Activated CD4-positive, alpha-beta T cell treated with anti-CD3 and anti-CD28 coated beads for 24 hours (primary cell): Measurements from ENCODE around the gene RNF166.

Source experiments
- DNase-seq, 2 donors: peaks; one replicate each; pipeline ENCODE4 v3.0.0-alpha.2; 2020; ENCODE audit warnings: low read depth in 2 of 2

The RNF166 gene

DNA sequence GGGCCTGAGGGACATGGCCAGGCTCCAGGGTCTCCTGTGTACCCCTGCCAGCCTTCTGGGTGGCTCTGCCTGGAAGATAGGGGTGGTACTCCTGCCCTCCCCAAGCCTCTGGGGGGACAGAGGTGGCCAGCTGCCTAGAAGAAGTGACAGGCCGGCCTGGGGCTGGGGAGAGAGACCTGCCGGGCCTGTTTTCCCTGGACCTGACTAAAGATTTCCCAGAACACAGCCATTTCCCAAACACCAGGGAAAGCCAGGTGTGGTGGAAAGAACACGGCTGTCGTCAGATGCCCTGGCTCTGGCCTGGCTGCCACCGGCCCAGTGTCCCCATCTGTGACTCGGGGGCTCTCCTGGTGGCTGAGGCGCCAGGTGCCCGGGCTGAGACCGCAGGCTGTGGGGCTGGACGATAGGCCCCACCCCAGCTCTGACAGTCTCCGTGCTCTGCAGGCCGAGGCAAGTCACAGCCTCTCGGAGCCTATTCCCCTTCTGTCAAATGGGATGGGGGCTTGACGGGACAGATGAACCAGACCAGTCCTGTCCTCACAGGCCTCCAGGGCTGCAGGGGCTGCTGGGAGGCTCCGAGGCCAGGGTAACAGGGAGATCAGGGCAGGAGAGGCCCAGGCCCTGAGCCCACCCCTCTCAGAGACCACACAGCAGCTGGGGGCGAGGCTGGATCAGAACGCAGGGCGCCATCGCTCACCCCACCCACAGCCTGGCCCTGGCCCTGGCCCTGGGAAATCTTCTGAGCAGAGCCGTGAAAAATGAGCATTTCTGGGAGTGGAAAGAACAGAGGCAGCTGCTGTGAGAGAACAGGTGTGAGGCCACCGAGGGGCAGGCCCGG lies 33.1 kb upstream of the RNF166 start:
- no peak for DNase-seq

DNA sequence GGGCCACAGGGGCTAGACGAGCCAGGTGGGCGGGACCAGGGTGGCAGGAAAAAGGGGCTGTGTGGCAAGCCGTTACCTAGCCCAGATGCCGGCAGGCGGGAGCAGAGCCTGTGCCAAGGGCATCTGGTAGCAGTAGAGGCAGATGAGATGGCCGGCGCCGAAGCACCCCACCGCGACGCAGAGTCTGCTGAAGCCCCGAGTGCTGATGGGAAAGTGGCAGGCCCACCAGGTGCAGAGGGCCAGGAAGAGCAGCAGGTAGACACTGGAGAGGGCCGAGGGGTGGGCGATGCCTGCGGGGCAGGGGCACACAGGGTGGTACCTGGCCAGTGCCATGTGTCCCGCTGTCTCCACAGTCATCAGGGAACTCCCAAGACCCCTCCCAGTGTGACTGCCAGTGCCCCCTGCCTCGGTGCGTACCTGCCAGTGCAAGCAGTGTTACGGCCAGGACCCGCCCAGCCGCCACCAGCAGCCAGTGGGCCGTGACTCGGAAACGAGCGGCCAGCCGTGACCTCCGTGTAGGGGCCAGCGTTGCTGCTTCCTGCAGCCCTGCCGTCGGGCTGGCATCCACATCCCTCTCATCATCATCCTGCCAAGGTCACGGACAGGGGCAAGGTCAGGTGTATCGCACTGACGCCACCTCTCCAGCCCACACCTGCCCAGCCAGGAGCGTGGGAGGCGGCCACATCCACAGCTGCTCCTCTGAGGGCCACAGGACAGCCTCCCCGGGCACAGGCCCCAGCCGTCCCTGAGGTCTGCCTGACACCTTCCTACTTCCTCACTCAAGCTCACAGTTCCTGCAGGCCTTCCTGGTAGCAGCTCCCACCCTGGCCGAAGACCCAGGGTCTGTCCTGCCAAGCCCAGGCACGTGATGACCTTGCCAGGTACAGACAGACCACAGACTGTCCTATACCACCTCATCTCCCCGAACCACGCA lies 32.2 kb upstream of the RNF166 start:
- no peak for DNase-seq

DNA sequence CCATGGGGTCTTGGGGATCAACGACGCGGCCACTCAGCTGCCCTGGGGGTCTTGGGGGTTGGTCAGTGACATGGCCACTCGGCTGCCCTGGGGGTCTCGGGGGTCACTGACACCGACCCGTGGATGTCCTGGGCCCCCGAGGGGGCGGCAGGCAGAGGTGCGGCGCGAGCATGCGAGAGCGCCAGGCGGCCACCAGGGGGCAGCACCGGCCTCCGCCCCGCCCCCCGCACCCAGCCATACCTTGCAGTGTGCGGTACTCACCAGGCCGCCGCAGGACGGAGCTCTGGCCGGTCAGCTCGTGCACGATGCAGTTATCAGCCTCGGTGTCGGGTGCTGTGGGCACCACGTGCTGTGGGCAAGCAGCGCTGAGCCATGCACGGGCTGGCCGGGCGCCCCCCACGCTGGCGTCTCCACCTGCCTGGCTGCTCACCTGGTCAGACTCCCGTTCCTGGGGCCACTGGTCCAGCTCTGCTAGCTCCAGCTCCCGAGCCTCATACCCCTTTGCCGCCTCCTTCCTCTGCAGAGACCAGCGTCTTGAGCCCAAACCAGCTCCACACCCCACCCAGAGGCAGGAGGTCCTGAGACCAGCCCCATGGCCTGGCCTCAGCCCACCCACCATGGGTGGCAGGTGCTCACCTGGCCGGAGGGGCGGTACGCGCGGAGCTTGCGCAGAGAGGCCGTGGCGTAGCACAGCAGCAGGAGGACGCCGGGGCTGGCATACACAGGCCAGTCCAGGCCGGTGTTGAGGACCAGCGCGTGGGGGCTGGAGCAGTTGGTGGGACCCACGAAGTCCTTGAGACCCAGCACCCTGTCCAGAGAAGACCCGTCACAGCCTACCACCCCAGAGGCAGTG lies 31.3 kb upstream of the RNF166 start:
- DNase-seq = peak; percentile 45 to 69

DNA sequence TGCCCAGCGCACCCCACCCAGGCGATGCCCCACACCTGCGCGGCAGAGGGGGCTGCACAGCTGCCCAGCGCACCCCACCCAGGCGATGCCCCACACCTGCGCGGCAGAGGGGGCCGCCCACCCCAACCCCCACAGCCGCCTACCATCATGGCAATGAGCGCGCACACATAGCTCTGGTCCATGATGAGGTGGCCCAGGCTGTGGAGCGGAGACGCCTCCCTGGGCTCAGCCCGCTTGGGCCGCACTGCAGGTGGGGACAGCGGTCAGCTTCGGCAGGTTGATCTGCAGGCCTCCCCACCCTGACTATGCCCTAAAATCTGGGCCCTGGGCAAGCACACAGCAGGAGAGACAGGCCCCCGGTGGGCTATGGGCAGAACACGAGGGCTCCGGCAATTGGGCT lies 30.3 kb upstream of the RNF166 start:
- DNase-seq = no peak

DNA sequence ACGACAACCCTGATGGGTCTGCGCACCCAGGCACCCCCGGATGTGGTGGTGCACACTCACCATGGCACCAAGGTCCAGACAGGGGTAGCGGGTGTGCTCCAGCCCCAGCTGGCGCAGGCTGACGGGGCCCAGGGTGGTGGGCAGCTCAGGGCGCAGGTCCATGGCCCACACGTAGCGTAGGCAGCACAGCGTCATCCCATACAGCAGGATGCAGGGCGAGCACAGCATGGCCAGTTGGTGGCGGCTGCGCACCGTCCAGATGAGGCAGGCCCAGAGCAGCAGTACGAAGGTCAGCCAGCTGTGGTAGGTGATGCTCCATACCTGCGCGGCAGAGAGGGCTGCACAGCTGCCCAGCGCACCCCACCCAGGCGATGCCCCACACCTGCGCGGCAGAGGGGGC lies 29.9 kb upstream of the RNF166 start:
- no peak for DNase-seq

DNA sequence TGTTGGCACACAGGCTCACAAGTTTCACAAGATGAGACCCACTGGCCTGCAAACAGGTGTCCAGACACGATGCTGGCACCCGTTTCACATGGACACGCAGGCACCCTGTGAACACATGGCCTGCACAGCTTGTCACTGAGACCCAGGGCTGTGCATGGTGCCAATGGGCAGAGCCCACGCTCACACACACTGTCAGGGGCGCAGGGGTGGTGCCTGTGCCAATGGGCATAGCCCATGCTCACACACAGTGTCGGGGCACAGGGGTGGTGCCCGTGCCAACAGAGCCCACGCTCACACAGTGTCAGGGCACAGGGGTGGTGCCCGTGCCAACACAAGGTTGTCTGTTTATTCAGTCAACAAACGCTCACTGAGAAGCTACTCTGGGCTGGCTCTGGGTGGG lies 29.4 kb upstream of the RNF166 start:
- no peak for DNase-seq

DNA sequence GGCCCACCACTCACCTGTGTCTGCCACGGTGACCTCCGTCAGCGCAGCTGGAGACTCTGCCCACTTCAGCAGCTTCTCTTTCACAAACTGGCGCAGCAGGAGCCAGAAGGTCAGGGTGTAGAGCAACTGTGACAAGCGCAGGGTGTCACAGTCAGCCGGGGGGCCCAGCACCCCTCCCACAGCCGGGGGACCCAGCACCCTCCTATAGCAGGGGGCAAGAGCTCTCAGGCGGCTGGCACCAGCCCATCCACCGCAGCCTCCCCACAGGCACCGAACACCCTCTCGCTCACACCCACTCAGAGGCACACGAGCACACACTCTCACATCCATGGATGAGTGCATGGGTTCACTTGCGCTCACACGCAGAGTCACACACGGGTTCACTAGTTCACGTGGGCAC lies 28.9 kb upstream of the RNF166 start:
- no peak for DNase-seq

DNA sequence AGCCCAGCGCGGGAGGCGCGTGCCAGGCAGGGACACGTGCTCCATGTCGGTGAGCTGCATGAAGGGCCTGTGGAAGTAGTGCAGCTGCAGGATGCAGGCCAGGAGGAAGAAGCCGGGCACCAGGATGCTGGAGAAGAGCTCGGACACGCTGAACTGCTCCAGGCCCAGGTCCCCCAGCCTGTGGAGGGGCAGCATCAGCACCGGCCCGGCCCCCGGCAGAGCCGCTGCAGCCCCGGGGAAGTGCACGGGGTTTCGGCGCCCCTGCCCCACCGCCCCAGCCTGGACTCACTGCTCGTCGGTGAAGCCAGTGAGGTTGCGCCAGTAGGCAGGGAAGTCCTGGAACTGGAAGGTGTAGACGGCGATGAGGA lies 28.1 kb upstream of the RNF166 start:
- no peak for DNase-seq

DNA sequence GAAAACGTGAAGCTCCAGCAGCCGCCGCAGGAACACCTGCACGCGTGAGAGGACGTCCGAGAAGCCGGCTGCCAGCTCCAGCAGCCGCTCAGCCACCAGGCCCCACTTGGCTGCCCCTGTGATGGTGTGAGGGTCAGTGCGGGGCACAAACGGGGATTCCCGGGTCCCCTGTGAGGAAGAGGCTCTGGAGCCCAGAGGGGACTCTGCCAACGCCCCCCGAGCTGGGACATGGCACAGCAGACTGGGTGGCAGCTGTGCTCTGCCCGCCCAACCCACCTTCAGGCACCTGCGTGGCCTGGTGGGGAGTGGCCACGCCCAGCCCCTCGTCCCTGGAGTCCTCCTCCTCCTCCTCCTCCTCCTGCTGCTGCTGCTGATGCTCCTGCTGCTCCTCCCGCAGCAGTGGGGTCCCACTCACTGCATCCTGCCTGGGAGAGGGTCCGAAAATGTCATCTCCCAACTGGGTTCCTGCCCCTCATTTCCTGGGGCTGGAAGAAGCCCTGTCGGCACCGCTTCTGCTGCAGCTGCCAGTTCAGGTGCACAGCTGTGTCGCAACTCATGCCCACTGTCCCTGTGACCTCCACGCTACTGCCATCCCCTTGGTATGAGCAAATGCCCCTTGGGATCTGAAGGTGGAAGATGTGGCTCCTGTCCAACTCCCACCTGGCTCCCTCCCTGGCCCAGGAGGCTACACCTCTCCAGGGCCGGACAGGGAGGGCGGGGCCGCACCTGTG lies 27.6 kb upstream of the RNF166 start:
- DNase-seq = no peak

DNA sequence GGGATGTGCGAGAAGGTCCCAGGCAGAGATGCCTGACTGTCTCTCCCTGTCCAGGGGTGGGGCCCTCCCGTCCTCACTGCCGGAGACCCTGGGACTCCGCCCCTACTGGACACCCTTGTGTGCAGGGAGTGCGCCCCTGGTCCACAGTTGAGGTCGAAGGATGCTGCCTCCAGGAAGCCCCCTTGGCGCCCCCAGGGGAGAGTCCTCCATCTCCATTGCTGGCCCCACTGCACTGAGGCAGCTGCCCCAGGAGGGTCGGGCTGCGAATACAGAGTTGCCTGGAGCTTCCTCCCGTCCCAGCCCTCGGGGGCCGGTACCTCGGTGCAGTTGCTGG lies 26.7 kb upstream of the RNF166 start:
- DNase-seq = no peak

DNA sequence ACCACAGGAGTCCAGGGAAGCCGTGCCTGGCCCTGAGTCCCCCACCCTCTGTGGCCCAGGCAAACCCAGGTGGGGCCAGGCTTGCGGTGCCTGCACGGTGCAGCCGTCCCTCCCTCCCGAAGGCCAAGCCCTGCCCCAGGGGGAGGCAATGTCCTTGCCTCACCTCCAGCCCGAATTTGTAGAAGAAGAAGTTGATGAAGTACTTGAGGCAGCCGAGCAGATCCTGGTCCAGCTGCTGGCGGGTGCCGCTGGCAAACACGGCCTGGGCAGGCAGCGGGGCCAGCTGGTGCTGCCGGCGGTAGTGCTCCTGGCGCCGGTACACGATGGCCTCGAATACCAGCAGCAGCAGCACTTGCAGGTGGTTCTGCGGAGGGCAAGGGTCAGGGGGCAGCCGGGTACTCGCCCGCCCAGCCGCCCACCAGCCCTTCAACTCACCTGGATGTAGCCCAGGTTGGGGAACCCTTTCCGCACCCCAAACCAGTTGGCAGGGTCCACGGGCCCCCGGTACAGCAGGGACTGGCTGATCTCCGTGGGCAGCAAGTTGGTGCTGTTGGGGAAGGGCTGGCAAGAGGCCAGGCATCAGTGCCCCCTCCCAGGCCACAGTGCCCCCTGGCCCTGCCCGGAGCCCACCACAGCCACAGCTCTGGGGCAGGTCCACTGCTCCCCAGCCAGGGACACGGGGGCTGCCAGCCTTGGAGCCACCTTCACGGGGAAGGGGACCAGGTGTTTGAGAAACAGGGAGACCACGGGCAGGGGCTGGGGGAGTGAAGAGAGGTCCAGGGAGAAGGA lies 26.2 kb upstream of the RNF166 start:
- no peak for DNase-seq

DNA sequence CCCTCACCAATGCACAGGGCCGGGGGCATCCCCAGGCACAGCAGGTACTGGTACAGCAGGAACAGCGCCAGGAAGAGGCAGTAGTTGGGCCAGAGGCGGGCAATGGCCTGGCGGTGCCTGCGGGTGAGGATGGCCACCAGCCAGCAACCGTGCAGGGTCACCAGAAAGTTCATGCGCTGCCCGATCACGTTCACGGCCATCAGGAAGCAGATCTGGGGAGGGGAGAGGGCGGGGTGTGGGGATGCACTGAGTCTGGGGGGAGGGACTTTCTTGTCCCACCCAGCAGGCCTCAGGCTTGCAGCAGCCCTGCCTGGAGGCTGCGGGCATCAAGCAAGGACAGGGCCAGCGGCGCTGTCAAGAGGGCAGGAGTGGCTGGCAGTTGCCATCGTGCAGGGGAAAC lies 25.5 kb upstream of the RNF166 start:
- DNase-seq = no peak

DNA sequence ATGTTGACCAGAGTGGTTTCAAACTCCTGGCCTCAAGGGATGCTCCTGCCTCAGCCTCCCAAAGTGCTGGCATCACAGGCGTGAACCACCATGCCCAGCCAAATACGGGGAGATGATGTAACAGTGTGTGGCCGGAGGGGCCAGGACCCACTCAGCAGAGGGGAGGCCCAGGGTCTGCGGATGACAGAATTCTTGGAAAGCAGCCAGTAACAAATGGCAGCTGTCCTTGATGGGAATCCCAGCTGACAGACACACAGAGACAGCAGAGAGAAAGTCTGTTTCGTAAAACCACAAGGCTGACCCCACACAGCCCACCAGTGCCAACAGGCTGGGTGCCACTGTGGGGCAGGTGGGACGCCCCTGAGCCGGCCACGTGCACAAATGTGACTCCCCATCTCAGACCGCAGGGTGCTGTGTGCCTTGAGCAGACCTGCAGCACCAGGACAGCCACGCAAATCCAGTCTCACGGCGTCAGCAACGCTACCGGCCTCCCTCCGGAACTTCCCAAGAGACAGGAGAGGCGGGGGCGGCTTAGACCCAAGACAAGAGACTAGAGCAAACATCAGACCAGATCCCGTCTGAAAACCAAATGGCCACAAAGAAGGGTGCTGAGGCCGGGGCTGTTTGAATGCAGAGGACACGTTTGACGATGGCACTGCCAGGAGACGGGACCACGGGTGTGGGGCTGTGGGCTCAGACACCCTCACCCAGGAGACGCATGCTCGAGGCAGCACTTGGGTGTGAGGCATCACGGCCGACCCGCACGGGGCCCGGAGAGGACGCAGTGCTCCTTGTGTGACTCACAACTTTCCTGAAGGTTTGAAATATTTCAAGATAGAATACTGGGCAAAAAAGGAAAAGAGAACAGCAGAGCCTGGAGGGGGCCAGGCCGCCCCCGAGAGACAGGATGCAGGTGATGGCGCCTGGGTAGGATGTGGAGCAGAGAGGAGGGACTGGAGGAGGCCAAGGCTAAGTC lies 24.7 kb upstream of the RNF166 start:
- DNase-seq = no peak

DNA sequence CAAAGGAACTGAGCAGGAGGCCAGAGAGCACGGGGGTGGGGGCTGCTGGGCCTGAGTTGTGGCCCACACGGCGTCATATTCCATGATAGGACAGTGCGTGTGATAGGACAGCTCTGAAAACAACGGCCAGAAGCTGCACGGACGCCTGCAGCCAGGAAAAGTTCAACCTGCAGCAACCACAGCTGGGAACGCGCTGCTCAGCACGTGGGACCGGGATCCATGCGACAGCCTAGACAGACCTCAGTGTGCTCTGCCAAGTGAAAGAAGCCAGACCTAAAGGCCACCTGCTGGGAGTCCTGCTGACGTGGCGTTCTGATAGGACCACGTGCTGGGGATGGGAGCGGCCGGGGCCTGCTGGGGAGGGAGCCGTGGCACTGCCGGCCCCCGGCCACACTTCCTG lies 21.7 kb upstream of the RNF166 start:
- no peak for DNase-seq

DNA sequence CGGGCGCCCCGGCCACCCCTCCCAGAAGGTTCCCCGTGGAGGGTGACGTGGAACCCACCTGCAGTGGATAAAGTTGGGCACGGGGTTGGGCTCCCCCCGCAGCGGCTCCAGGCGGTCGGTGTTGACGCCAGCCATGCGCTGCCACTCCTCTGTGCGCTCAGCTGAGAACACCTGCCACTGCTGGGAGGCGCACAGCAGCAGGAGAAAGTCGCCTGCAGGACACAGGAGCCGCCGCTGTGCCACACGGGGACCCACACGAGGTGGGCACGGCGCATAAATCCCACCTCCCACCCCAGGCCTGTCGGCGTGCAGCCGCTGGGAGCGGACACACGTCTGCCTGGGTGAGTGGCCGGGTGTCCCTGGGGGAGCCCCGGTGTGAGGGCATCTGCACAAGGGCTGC lies 20.8 kb upstream of the RNF166 start:
- DNase-seq = no peak

DNA sequence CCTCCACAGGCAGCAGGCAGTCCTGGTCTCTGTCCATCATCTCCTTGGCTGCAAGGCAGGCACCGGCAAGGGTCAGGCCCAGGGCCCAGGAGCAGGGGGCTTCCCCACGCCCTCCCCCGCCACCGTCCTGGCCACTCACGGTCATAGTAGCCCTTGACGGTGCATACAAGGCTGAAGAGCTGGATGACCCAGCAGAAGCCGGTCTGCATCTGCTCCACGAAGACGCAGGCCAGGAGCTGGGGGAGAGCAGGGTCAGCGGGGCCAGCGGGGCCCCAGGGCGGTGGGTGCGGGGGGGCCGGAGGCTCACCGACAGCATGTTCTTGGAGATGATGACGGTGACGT lies 20.2 kb upstream of the RNF166 start:
- DNase-seq = no peak

DNA sequence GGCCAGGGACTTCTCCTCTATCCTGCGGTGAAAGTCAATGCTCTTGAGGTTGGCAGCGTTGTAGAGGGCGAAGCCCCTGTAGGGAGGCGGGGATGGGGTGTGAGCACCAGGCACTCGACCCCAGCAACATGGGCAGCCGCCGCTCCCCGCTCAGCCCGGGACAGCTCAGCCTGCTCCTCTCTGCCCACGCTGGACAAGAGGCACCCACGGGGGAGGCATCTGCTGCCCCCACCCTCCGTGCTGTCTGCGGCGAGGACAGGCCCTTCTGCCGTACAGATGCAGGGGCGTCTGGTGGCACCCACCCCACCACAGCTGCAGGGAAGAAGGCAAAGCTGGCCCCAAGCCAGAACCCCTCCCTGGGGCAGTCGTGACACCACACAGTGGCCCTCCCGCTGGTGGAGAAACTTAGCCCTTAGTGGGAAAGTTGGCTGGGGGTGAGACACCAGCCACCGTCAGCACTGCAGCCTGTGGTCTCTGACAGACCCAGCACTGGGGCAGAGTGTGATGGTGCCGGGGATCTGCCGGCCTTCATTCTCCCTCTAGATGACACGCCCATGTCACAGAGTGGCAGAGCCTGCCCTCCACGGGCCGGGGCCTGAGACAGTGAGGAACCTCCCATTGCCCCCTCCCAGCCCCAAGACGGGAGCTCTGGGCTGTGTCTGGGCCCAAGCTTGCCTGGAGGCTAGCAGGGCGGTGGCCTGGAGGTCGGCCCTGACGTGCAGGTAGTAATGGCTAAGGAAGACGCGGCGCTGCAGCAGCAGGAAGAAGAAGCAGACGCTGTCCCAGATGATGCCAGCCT lies 19.6 kb upstream of the RNF166 start:
- DNase-seq = no peak

DNA sequence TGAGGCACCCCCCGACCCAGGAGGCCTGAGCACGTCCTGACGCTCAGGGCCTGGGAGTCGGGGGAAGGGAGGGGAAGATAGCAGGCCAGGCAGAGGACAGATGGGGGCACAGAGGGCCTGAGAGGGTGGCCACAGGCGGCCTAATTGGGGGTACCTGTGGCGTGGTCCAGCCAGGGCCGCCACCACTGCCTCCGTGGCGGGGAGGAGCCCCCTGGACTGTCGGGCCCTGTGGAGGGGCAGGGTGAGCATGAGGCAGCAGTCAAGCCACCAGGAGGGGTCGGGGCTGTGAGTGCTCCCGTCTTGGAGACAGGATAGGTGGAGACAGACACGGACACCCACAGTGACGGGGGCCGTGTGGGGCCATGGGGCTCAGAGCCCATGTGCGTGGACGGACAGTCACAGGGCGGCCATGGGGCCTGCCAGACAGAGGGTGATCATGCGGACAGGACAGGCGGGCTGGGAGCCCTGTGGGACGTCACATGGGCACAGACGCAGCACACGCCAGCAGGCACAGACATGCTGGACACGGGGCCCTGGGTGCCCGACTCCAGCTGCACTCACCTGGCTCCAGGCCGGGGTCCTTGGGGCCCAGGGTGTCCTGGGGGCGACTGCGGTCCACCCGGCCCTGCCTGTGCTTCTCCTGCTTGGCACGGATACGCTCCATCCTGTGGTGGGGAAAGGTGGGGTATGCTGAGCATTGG lies 18.8 kb upstream of the RNF166 start:
- DNase-seq = no peak
